Adipocyte (in vitro differentiated cells): Measurements from ENCODE around the gene OR2Y1.

Experiments
- DNase-seq: peaks from one replicate; pipeline ENCODE4 v3.0.0-alpha.2; 2015; ENCODE audit warnings: low read depth
- H3K27me3 ChIP-seq: replicated peaks from 2 replicates; pipeline ENCODE4 v1.7.0; 2013; ENCODE audit warnings: mild to moderate bottlenecking, low read length, moderate library complexity; ENCODE audit not compliant: control insufficient read depth, insufficient read depth
- H3K36me3 ChIP-seq: 2 replicates; pipeline ENCODE4 v1.7.0; 2013; ENCODE audit warnings: low read length, mild to moderate bottlenecking, moderate library complexity; ENCODE audit not compliant: control insufficient read depth, insufficient read depth, severe bottlenecking
- H3K4me1 ChIP-seq: 2 replicates; pipeline ENCODE4 v1.7.0; 2013; ENCODE audit warnings: mild to moderate bottlenecking, low read length, moderate library complexity; ENCODE audit not compliant: control insufficient read depth, insufficient read depth
- H3K4me3 ChIP-seq: 2 replicates; pipeline ENCODE4 v1.7.0; 2013; ENCODE audit warnings: mild to moderate bottlenecking, low read length, moderate library complexity
- H3K9ac ChIP-seq: 2 replicates; pipeline ENCODE4 v1.7.0; 2013; ENCODE audit warnings: mild to moderate bottlenecking, low read length, moderate library complexity
- H3K9me3 ChIP-seq: 2 replicates; pipeline ENCODE4 v1.7.0; 2013; ENCODE audit warnings: mild to moderate bottlenecking, low read length, moderate library complexity; ENCODE audit not compliant: control insufficient read depth

The OR2Y1 gene

DNA sequence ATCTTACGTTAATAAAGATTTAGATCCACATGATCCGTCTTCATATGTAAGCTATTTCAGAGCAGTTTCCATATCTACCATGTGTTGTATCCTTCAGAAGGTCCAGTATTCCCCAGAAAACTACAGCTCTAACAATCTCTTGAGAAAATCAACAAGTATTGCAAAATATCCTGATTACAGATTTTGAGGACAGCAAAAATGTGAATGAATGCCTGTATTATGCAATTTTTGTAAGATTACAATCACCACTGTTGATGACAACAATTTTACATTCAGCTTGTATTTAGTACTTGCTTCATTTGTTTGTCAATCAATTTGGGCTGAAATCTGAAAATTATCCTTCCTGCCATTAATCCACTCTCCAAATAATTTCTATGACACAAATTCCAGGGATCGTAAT is 47.4 kb downstream of the OR2Y1 start:
- Histone ChIP-seq H3K36me3 (no peaks in the 10 kb centered on the region), H3K27me3 (peaks cover 51% of the 10 kb centered on the region), H3K9me3 (peaks cover 16% of the 10 kb centered on the region), H3K4me3 (no peak overlapping the region), H3K9ac (no peak overlapping the region), H3K4me1 (peaks cover 8% of the 10 kb centered on the region)
- DNase-seq = no peak

DNA sequence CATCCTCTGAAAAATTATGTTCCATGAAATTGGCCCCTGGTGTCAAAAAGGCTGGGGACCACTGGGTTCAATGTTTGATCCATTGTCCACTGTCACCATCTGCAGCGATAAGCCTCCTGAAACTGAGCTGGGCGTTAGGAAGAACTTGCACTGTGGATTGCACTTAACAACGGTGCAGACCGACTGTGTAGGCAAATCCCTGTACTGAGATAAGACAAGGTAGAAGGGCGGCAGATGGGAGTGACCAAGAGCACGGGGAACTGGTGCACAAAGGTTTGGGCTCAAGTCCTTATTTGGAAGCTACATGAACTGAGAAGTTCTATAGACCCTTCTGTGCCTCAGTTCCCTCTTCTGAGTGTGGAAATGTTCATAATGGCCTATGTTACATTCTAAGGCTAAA is 48.8 kb downstream of the OR2Y1 start:
- peaks cover 56% of the 10 kb centered on the region for H3K27me3 ChIP-seq
- H3K4me1 ChIP-seq = peaks cover 8% of the 10 kb centered on the region
- H3K9ac ChIP-seq = no peak overlapping the region
- H3K36me3 ChIP-seq = no peaks in the 10 kb centered on the region
- peaks cover 9% of the 10 kb centered on the region for H3K9me3 ChIP-seq
- DNase-seq = no peak
- H3K4me3 ChIP-seq = no peak overlapping the region

DNA sequence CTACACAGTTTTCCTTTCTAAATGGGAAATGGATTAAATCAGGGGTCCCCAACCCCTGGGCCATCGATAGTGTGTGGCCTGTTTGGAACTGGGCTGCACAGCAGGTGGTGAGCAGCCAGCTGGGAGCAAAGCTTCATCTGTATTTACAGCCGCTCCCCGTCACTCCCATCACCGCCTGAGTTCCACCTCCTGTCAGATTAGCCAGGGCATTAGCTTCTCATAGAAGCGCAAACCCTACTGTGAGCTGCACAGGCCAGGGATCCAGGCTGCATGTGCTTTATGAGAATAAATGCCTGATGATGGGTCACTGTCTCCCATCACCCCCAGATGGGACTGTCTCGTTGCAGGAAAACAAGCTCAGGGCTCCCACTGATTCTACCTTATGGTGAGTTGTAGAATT is 49.3 kb downstream of the OR2Y1 start:
- no peak for DNase-seq
- Histone ChIP-seq H3K4me3 (no peak overlapping the region), H3K4me1 (peaks cover 8% of the 10 kb centered on the region), H3K27me3 (peaks cover 61% of the 10 kb centered on the region), H3K36me3 (no peaks in the 10 kb centered on the region), H3K9ac (no peak overlapping the region), H3K9me3 (peaks cover 5% of the 10 kb centered on the region)

DNA sequence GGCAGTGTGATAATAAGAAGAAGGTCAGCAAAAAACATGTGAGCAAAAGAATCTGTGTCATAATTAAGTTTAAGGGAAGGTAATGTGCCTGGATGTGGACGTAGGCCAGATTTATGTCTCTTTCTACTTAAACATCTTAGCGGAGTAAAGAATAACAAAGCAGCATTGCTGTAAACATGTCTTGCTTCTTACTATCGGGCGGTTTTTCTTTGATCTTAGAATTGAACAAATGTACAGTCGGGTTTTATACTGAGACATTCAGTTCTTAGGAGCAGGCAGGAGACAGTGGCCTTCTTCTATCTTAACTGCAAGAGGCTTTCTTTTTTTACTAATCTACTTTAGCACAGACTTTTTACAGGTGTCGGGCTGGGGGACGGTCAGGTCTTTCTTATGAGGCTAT is 50.1 kb downstream of the OR2Y1 start:
- Histone ChIP-seq H3K4me1 (peaks cover 8% of the 10 kb centered on the region), H3K27me3 (peaks cover 67% of the 10 kb centered on the region), H3K4me3 (no peak overlapping the region), H3K9ac (no peak overlapping the region), H3K9me3 (no peaks in the 10 kb centered on the region), H3K36me3 (no peaks in the 10 kb centered on the region)
- no peak for DNase-seq
